Liver (tissue), 9 donors: ENCODE results near the gene KAZN. TPM values are rescaled to one million over a fixed set of nuclear protein-coding genes. Genes with fewer than 3 reads are reported as not detected.

Source experiments
- DNase-seq: peaks from one replicate; pipeline ENCODE4 v3.0.0-alpha.2; 2017; ENCODE audit warnings: low spot score
- H3K27ac ChIP-seq, 2 donors: one replicate each; pipeline ENCODE4 v1.7.0; 2013; ENCODE audit warnings: inconsistent platforms in 2 of 2, low read length in 2 of 2, control low read depth in 1 of 2, low read depth in 1 of 2, mild to moderate bottlenecking in 1 of 2
- H3K27me3 ChIP-seq, 4 donors: one replicate each; pipeline versions ENCODE4 v1.6.1 to v1.7.0; 2013; ENCODE audit warnings: low read length in 3 of 4, inconsistent platforms in 1 of 4, mild to moderate bottlenecking in 1 of 4, moderate library complexity in 1 of 4; ENCODE audit not compliant: control insufficient read depth in 4 of 4, insufficient read depth in 4 of 4
- H3K36me3 ChIP-seq, 4 donors: one replicate each; pipeline versions ENCODE4 v1.6.1 to v1.7.0; 2013; ENCODE audit warnings: low read length in 3 of 4, mild to moderate bottlenecking in 3 of 4, low read depth in 1 of 4, moderate library complexity in 1 of 4; ENCODE audit not compliant: control insufficient read depth in 4 of 4, insufficient read depth in 3 of 4
- H3K4me1 ChIP-seq, 4 donors: one replicate each; pipeline versions ENCODE4 v1.6.1 to v1.7.0; 2013; ENCODE audit warnings: low read length in 3 of 4, mild to moderate bottlenecking in 3 of 4, moderate library complexity in 1 of 4; ENCODE audit not compliant: control insufficient read depth in 4 of 4, insufficient read depth in 4 of 4
- H3K4me3 ChIP-seq, 3 donors: one replicate each; pipeline versions ENCODE4 v1.6.1 to v1.7.0; 2013; ENCODE audit warnings: low read length in 3 of 3, control low read depth in 1 of 3, low read depth in 1 of 3, mild to moderate bottlenecking in 1 of 3
- H3K9ac ChIP-seq, 2 donors: one replicate each; pipeline ENCODE4 v1.7.0; 2013; ENCODE audit warnings: low read length in 2 of 2, mild to moderate bottlenecking in 2 of 2, moderate library complexity in 2 of 2, control low read depth in 1 of 2, low read depth in 1 of 2
- H3K9me3 ChIP-seq, 4 donors: one replicate each; pipeline versions ENCODE4 v1.6.1 to v1.7.0; 2013; ENCODE audit warnings: low read length in 3 of 4; ENCODE audit not compliant: control insufficient read depth in 4 of 4
- ATF3 ChIP-seq: IDR thresholded peaks from 2 replicates; pipeline ENCODE4 v1.6.1; 2016; ENCODE audit warnings: antibody characterized with exemption
- CTCF ChIP-seq: fragments of 150-350 bp; IDR thresholded peaks from 2 replicates; pipeline ENCODE4 v1.5.1; 2017; ENCODE audit warnings: improper control_type of control experiment, low read depth, low read length; ENCODE audit not compliant: missing input control
- REST ChIP-seq: IDR thresholded peaks from 2 replicates; pipeline ENCODE4 v1.6.1; 2016; ENCODE audit warnings: antibody characterized with exemption, mild to moderate bottlenecking
- RXRA ChIP-seq, 2 donors: IDR thresholded peaks; 2 replicates each; pipeline ENCODE4 v1.6.1; 2017 to 2018; ENCODE audit warnings: antibody characterized with exemption in 2 of 2, mild to moderate bottlenecking in 1 of 2
- WGBS: extraction: QIAGEN DNeasy Blood & Tissue Kit; methylation state at CpG from one replicate; pipeline ENCODE4 v1.1.7; 2013; 5-methylcytosine and 5-hydroxymethylcytosine counted together
- polyA plus RNA-seq, 2 donors: library from polyadenylated mRNA; stranded (reverse) in 1 of 2; unstranded in 1 of 2; fragments of 200-250 nt in 1 of 2; fragments of >200 nt in 1 of 2; fragmentation: Nextera tagmentation in 1 of 2; extraction: Ambion mirVana in 1 of 2; gene quantifications; one replicate each; pipeline versions ENCODE4 v1.2.1 to v1.2.3, GENCODE V29; 2013 to 2015
- total RNA-seq, 2 donors: library from RNA; depleted of rRNA; stranded (reverse); fragments of >200 nt; gene quantifications; one replicate each; pipeline ENCODE4 v1.2.3, GENCODE V29; 2014
- TF ChIP-seq, protein P1 (sequence below): IDR thresholded peaks from 2 replicates; pipeline ENCODE4 v1.6.1; 2016; ENCODE audit warnings: antibody characterized with exemption
- donor health status: healthy.
- donor health status: healthy.
- donor health status: healthy.
- donor health status: healthy.
- donor health status: healthy.

KAZN gene
- total and polyA plus RNA-seq, 4 donors: 1.9 to 6.9 (median 2.4) TPM

DNA sequence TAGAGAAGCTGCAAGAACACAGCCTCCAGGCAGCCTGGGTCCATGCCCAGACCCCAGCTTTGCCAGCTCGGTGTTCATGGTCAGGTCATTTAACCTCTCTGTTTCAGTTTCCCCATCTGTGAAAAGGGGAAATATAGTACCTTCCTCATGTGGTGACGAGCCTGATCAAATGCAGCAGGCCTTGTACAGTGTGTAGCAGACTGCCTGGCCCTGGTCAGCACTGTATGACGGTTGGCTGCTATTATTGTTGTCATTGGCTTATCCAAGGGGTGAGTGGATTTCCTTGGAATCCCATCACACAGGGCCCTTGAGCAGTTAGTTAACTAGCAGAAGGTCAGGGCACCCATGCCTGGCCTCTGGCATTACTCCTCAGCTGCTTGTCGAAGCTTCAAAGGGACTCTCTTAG is 548.5 kb downstream of the KAZN start:
- no peak for TF ChIP-seq CTCF
- no peak for TF ChIP-seq ATF3
- TF ChIP-seq RXRA (IDR thresholded peaks at IDR 0.05): no peak
- H3K27me3 ChIP-seq: peaks cover 0 to 8% (median 2%) of the 10 kb centered on the region in 4 donors
- no peak for DNase-seq
- peaks cover 0 to 5% (median under 1%) of the 10 kb centered on the region in 4 donors for H3K4me1 ChIP-seq
- H3K4me3 ChIP-seq: no peak overlapping the region
- H3K36me3 ChIP-seq: no peaks in the 10 kb centered on the region
- 75% methylated on average over 4 of the region's 4 CpGs for WGBS
- H3K9ac ChIP-seq: no peak overlapping the region
- H3K27ac ChIP-seq: no peak overlapping the region
- H3K9me3 ChIP-seq: no peaks in the 10 kb centered on the region

GRCh38 chr1:15148004-15148403 is 549.5 kb downstream of the KAZN start:
- no peak for DNase-seq
- H3K4me1 ChIP-seq: peaks cover 0 to 12% (median 10%) of the 10 kb centered on the region in 4 donors
- 87% methylated on average over 6 of the region's 6 CpGs for WGBS

More at GRCh38 chr1:15148004-15148403, 549.5 kb downstream of the KAZN start:
- H3K9ac ChIP-seq: no peak overlapping the region
- H3K27me3 ChIP-seq: peaks cover 0 to 8% (median 3%) of the 10 kb centered on the region in 4 donors
- TF ChIP-seq, protein P1, sequence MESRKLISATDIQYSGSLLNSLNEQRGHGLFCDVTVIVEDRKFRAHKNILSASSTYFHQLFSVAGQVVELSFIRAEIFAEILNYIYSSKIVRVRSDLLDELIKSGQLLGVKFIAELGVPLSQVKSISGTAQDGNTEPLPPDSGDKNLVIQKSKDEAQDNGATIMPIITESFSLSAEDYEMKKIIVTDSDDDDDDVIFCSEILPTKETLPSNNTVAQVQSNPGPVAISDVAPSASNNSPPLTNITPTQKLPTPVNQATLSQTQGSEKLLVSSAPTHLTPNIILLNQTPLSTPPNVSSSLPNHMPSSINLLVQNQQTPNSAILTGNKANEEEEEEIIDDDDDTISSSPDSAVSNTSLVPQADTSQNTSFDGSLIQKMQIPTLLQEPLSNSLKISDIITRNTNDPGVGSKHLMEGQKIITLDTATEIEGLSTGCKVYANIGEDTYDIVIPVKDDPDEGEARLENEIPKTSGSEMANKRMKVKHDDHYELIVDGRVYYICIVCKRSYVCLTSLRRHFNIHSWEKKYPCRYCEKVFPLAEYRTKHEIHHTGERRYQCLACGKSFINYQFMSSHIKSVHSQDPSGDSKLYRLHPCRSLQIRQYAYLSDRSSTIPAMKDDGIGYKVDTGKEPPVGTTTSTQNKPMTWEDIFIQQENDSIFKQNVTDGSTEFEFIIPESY: no peak
- TF ChIP-seq REST: no peak
- H3K9me3 ChIP-seq: no peaks in the 10 kb centered on the region
- H3K36me3 ChIP-seq: no peaks in the 10 kb centered on the region
- H3K4me3 ChIP-seq: no peak overlapping the region
- H3K27ac ChIP-seq: no peak overlapping the region
